Hepatocyte (in vitro differentiated cells): ENCODE measurements around the gene CAMKMT. TPM values are rescaled to one million over a fixed set of nuclear protein-coding genes. Genes with fewer than 3 reads are reported as not detected.

Experiments used
- DNase-seq: peaks from one replicate; pipeline ENCODE4 v3.0.0-alpha.2; 2016; ENCODE audit warnings: low spot score
- H2AFZ ChIP-seq: fragments of 200-600 bp; sonication (generic); 2 replicates; pipeline ENCODE4 v1.6.0; 2016; ENCODE audit warnings: antibody characterized with exemption, mild to moderate bottlenecking
- H3K27ac ChIP-seq: fragments of 200-600 bp; sonication (generic); 2 replicates; pipeline ENCODE4 v1.5.1; 2016; ENCODE audit warnings: mild to moderate bottlenecking
- H3K27me3 ChIP-seq: fragments of 200-600 bp; sonication (generic); 2 replicates; pipeline ENCODE4 v1.6.1; 2016
- H3K36me3 ChIP-seq: fragments of 200-600 bp; sonication (generic); replicated peaks from 2 replicates; pipeline ENCODE4 v1.5.1; 2016; ENCODE audit warnings: low read depth; ENCODE audit not compliant: insufficient read depth
- H3K4me1 ChIP-seq: fragments of 200-600 bp; sonication (generic); 2 replicates; pipeline ENCODE4 v1.5.1; 2016; ENCODE audit warnings: mild to moderate bottlenecking, moderate library complexity; ENCODE audit not compliant: insufficient read depth
- H3K4me2 ChIP-seq: fragments of 200-600 bp; sonication (generic); 2 replicates; pipeline ENCODE4 v1.6.0; 2016
- H3K4me3 ChIP-seq: fragments of 200-600 bp; sonication (generic); 2 replicates; pipeline ENCODE4 v1.5.1; 2016; ENCODE audit warnings: mild to moderate bottlenecking
- H3K79me2 ChIP-seq: fragments of 200-600 bp; sonication (generic); 2 replicates; pipeline ENCODE4 v1.6.0; 2017; ENCODE audit warnings: mild to moderate bottlenecking
- H3K9me2 ChIP-seq: fragments of 200-600 bp; sonication (generic); replicated peaks from 2 replicates; pipeline ENCODE4 v1.6.0; 2017; ENCODE audit warnings: mild to moderate bottlenecking; ENCODE audit not compliant: insufficient read depth
- H3K9me3 ChIP-seq: fragments of 200-600 bp; sonication (generic); 2 replicates; pipeline ENCODE4 v1.5.1; 2016; ENCODE audit warnings: low read depth, mild to moderate bottlenecking
- H4K20me1 ChIP-seq: fragments of 200-600 bp; sonication (generic); 2 replicates; pipeline ENCODE4 v1.6.0; 2016; ENCODE audit warnings: mild to moderate bottlenecking; ENCODE audit not compliant: insufficient read depth, poor library complexity, severe bottlenecking
- CTCF ChIP-seq: fragments of 200-600 bp; sonication (generic); IDR thresholded peaks from 2 replicates; pipeline ENCODE4 v1.5.1; 2016; ENCODE audit warnings: antibody characterized with exemption, mild to moderate bottlenecking; ENCODE audit not compliant: poor library complexity
- EZH2 ChIP-seq: fragments of 200-600 bp; sonication (generic); IDR thresholded peaks from 2 replicates; pipeline ENCODE4 v1.6.1; 2016; ENCODE audit warnings: antibody characterized with exemption, mild to moderate bottlenecking, borderline replicate concordance
- EZH2phosphoT487 ChIP-seq: fragments of 200-600 bp; sonication (generic); IDR thresholded peaks from one replicate; pipeline ENCODE4 v1.6.1; 2018; ENCODE audit warnings: antibody characterized with exemption, mild to moderate bottlenecking, low read depth, moderate library complexity; ENCODE audit not compliant: unreplicated experiment, severe bottlenecking
- WGBS: methylation state at CpG from one replicate; pipeline ENCODE4 v1.1.6; 2016; ENCODE audit warnings: low lambda C conversion rate; ENCODE audit errors: missing lambda C conversion rate; 5-methylcytosine and 5-hydroxymethylcytosine counted together
- polyA plus RNA-seq: library from polyadenylated mRNA; unstranded; fragments of >200 nt; fragmentation: Nextera tagmentation; extraction: Ambion mirVana; gene quantifications from 2 replicates; pipeline ENCODE4 v1.2.1, GENCODE V29; 2016
- total RNA-seq: library from RNA; depleted of rRNA; stranded (reverse); fragments of >200 nt; gene quantifications from 2 replicates; pipeline ENCODE4 v1.2.3, GENCODE V29; 2014

Gene CAMKMT
- total and polyA plus RNA-seq, 2 experiments from 2014 or later: 10.3 to 12.7 TPM

DNA sequence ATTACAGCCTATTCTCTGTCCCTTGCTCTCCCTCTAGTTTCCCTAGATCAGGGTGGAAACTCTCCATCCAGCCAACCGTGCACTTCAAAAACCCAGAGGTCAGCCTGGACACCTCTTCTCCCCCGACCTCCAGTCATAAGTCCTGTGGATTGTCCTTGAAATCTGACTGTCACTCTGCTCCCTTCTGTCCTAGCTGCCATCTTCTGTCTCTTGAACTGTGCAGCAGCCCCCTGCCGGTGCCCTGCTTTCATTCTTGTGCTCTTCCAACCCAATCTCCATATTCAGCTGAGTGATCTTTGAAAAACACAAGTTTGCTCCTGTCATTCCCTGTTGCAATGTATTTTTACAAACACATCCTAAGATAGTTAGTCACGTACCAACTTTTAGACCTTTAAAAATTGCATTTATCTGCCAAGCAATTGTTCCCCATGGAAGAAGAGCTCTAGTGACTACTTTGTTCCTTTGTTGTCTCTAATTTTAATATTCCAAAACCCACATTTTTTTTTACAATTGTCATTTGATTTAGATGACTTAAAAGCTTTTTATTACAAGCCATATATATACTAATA is 254.3 kb downstream of the CAMKMT start:
- H3K36me3 ChIP-seq: no peaks in the 10 kb centered on the region
- no peaks in the 10 kb centered on the region for H4K20me1 ChIP-seq
- H3K27ac ChIP-seq: no peak overlapping the region
- no peak overlapping the region for H3K4me3 ChIP-seq
- no peaks in the 10 kb centered on the region for H3K79me2 ChIP-seq
- H3K4me2 ChIP-seq: no peak overlapping the region
- 78% methylated on average over 4 of the region's 4 CpGs for WGBS
- no peaks in the 10 kb centered on the region for H3K4me1 ChIP-seq
- H3K9me3 ChIP-seq: no peaks in the 10 kb centered on the region
- H2AFZ ChIP-seq: no peak overlapping the region
- H3K27me3 ChIP-seq: no peaks in the 10 kb centered on the region
- TF ChIP-seq CTCF (no peak), EZH2 (no peak), EZH2phosphoT487 (no peak)
- H3K9me2 ChIP-seq: no peaks in the 10 kb centered on the region
- DNase-seq: no peak

DNA sequence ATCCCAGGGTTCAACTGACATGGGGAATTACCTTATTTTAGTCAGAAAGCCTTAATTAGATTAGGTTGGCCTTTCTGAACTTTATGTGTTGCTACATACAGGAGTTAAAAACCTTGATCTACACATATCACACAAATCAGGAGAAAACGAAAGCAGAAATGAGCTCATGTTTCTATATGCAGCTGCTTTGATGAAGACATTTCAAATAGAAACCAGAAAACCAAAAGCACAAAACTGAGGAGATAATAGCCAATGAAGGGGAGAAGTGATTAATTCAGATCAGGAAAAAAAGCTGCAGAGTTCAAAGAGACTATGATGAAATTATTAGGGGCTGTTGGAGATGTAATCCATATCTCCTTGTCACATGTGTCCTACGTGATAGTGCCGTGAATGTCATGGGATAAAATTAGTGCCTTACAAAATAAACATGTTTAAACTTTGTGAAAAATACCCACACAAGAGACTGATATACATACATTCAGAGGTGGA is 255.0 kb downstream of the CAMKMT start:
- Histone ChIP-seq H3K4me2 (no peak overlapping the region), H3K9me3 (no peaks in the 10 kb centered on the region), H4K20me1 (no peaks in the 10 kb centered on the region), H3K27me3 (no peaks in the 10 kb centered on the region), H2AFZ (no peak overlapping the region), H3K4me1 (no peaks in the 10 kb centered on the region), H3K36me3 (no peaks in the 10 kb centered on the region), H3K4me3 (no peak overlapping the region), H3K9me2 (no peaks in the 10 kb centered on the region), H3K79me2 (no peaks in the 10 kb centered on the region), H3K27ac (no peak overlapping the region)
- no peak for DNase-seq
- no peak for TF ChIP-seq EZH2phosphoT487
- no peak for TF ChIP-seq EZH2
- no peak for TF ChIP-seq CTCF
- 55% methylated on average over 3 of the region's 3 CpGs for WGBS

DNA sequence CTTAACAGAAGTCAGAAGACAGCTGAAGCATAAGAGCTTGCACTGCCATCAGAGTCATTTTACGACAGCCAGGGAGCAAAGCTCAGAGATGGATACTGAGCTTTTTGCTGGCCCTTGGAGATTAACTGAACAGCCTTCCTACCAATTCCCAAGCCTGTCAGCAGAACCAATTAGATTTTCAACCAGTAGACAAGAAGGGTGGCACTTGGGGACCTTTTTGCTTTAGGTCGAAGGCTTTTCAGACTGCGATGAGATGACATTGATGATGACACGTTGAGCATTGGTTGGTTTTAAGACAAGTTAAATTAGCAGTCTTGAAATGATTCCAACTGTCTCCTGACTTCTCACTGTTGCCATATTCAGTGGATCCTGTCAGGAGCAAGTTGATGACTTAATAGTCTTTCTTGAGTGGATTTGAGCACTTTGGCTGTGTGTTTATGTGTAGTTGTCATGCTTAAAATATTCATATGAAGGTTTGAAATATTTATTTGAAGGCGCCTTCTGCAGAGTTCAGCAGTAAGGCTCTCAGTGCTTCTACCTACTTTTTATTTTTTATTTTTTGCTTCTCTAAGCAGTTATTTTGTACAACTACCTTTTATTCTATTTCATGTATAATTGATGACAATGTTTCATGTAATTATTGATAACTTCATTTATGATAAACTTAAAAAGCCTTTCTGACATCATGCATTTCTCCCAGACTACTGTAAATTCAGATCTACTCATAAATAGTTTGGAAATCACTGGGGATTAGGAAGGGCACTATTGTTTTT is 256.7 kb downstream of the CAMKMT start:
- no peaks in the 10 kb centered on the region for H3K4me1 ChIP-seq
- H3K4me2 ChIP-seq: no peak overlapping the region
- no peak overlapping the region for H2AFZ ChIP-seq
- WGBS: 89% methylated on average over 5 of the region's 5 CpGs
- no peak overlapping the region for H3K4me3 ChIP-seq
- no peak for DNase-seq
- no peaks in the 10 kb centered on the region for H3K9me2 ChIP-seq
- H3K79me2 ChIP-seq: no peaks in the 10 kb centered on the region
- H3K36me3 ChIP-seq: no peaks in the 10 kb centered on the region
- TF ChIP-seq CTCF: no peak
- TF ChIP-seq EZH2: no peak
- no peak for TF ChIP-seq EZH2phosphoT487
- no peaks in the 10 kb centered on the region for H3K27me3 ChIP-seq
- no peaks in the 10 kb centered on the region for H4K20me1 ChIP-seq
- no peaks in the 10 kb centered on the region for H3K9me3 ChIP-seq
- H3K27ac ChIP-seq: no peak overlapping the region
